Measurements from ENCODE around the gene STXBP5L. TPM values are rescaled to one million over a fixed set of nuclear protein-coding genes. Genes with fewer than 3 reads are reported as not detected.
A peak's percentile ranks its signal among the peaks of the same experiment; 100 is the strongest.
"Not testable (repeated sequence)": the region's sequence is repeated elsewhere in the genome, so short reads cannot be mapped to it uniquely, and the experiment has no call there.

The STXBP5L gene
- total RNA-seq, 1 donor from 2014 or later = not detected

DNA sequence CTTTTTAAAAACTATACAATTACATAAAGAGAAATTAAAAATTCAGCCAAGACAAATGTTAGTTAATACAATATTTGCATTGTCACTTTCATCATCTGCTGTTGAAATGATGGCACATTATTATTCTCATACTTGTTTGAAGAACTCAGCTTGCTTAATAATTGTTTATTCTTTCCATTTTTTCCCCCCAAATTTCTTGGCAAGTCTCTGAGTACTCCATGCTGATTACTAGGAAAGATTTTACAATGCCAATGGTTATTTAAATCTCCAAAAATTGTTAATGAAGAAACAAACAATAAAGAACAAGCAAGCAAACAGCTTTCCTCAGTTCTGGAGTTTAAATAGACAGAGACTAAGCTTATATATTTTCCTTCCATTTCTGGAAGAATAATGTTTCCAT is 15.1 kb upstream of the STXBP5L start:
- TF ChIP-seq, protein P1, sequence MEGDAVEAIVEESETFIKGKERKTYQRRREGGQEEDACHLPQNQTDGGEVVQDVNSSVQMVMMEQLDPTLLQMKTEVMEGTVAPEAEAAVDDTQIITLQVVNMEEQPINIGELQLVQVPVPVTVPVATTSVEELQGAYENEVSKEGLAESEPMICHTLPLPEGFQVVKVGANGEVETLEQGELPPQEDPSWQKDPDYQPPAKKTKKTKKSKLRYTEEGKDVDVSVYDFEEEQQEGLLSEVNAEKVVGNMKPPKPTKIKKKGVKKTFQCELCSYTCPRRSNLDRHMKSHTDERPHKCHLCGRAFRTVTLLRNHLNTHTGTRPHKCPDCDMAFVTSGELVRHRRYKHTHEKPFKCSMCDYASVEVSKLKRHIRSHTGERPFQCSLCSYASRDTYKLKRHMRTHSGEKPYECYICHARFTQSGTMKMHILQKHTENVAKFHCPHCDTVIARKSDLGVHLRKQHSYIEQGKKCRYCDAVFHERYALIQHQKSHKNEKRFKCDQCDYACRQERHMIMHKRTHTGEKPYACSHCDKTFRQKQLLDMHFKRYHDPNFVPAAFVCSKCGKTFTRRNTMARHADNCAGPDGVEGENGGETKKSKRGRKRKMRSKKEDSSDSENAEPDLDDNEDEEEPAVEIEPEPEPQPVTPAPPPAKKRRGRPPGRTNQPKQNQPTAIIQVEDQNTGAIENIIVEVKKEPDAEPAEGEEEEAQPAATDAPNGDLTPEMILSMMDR (IDR thresholded peaks at IDR 0.05; ENCODE audit: insufficient read depth, low read length, severe bottlenecking) = no peak
- Histone ChIP-seq H3K36me3 (ENCODE audit: control insufficient read depth, insufficient read depth, low read length) (no peaks in the 10 kb centered on the region), H3K27me3 (ENCODE audit: control insufficient read depth, insufficient read depth, low read length) (no peaks in the 10 kb centered on the region), H3K4me3 (ENCODE audit: low read depth, low read length) (no peak overlapping the region)
- no peak for FAIRE-seq
- no peak for DNase-seq (ENCODE audit: low read depth)

DNA sequence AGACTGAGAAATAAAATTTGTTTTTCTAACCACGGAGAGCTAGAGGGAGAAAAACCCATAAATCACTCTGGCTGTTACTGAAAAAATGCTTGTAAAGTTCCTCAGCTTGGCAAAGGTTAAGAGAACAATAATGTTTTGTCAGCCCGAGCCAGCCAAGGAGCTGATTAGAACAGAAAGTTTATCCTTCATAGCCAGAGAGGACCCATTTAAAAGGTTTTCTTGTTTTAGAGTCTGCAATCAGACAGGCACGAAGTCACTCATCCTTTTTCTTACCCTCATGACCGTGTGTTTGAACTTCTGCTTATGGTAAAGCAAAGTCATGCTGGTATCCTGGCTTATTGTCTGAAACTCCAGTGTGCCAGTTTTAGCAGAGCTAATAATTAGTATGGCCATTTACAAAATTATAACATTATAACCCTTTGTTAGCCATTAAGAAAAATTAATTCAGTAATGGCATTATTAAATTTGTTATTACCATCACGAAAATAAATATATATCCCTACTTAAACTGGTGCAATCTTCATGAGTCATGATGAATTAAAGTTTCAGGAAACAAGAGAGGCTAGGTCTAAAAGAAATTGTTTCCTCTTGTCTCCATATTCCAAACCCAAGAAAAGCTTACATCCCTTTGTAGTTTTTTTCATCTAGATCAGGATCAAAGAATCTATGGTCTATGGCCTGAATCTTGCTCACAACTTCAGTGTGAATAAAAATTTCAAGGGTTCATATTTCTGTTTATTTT is 13.5 kb upstream of the STXBP5L start:
- Histone ChIP-seq H3K4me3 (ENCODE audit: low read depth, low read length) (no peak overlapping the region), H3K36me3 (ENCODE audit: control insufficient read depth, insufficient read depth, low read length) (no peaks in the 10 kb centered on the region), H3K27me3 (ENCODE audit: control insufficient read depth, insufficient read depth, low read length) (no peaks in the 10 kb centered on the region)
- TF ChIP-seq, protein P1 (IDR thresholded peaks at IDR 0.05; ENCODE audit: insufficient read depth, low read length, severe bottlenecking) = no peak
- FAIRE-seq (no peak), DNase-seq (ENCODE audit: low read depth) (no peak)

- not testable (repeated sequence) for H3K36me3 ChIP-seq (ENCODE audit: control insufficient read depth, insufficient read depth, low read length); DNase-seq (ENCODE audit: low read depth); H3K4me3 ChIP-seq (ENCODE audit: low read depth, low read length); FAIRE-seq; H3K27me3 ChIP-seq (ENCODE audit: control insufficient read depth, insufficient read depth, low read length)
These were observed 6.3 kb upstream of the STXBP5L start for GRCh38 chr3:120901716-120902115.

GRCh38 chr3:120903221-120903620 is 4.8 kb upstream of the STXBP5L start:
- DNase-seq (ENCODE audit: low read depth) = peak; percentile 16
- Histone ChIP-seq H3K27me3 (ENCODE audit: control insufficient read depth, insufficient read depth, low read length) (peaks cover 2% of the 10 kb centered on the region), H3K36me3 (ENCODE audit: control insufficient read depth, insufficient read depth, low read length) (no peaks in the 10 kb centered on the region), H3K4me3 (ENCODE audit: low read depth, low read length) (no peak overlapping the region)
- TF ChIP-seq, protein P1 (IDR thresholded peaks at IDR 0.05; ENCODE audit: insufficient read depth, low read length, severe bottlenecking) = no peak
- no peak for FAIRE-seq

DNA sequence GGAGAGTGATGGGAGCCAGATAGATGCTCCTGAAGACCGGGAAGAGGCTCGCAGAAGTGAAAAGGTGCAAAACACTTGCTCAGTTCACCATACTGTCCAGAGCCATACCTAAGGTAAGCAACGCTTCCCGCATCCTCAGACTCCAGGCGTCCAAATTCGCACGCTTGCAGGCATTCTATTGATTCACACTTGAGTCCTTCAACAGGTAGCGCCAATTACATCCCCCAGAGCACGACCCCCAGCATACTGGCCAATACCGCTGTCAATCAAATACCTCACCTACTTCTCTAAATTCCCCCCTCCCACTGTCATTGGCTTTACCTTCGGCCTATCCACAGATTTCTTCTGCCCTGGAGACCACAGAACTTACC is 361 bp upstream of the STXBP5L start:
- FAIRE-seq = no peak
- H3K4me3 ChIP-seq (ENCODE audit: low read depth, low read length) = no peak overlapping the region

GRCh38 chr3:120908795-120909601 is 993 bp downstream of the STXBP5L start:
- Histone ChIP-seq H3K4me3 (ENCODE audit: low read depth, low read length) (peak overlapping the region; percentile 30), H3K36me3 (ENCODE audit: control insufficient read depth, insufficient read depth, low read length) (no peaks in the 10 kb centered on the region), H3K27me3 (ENCODE audit: control insufficient read depth, insufficient read depth, low read length) (peaks cover 14% of the 10 kb centered on the region)
- DNase-seq (ENCODE audit: low read depth) (no peak), FAIRE-seq (no peak)
- TF ChIP-seq, protein P1 (IDR thresholded peaks at IDR 0.05; ENCODE audit: insufficient read depth, low read length, severe bottlenecking) = no peak

More for the DNA sequence above, 361 bp upstream of the STXBP5L start:
- Histone ChIP-seq H3K27me3 (ENCODE audit: control insufficient read depth, insufficient read depth, low read length) (peaks cover 14% of the 10 kb centered on the region), H3K36me3 (ENCODE audit: control insufficient read depth, insufficient read depth, low read length) (no peaks in the 10 kb centered on the region)
- TF ChIP-seq, protein P1 (IDR thresholded peaks at IDR 0.05; ENCODE audit: insufficient read depth, low read length, severe bottlenecking) = no peak
- no peak for DNase-seq (ENCODE audit: low read depth)

All from bronchial epithelial cell (primary cell).